ENCODE data around the gene ZNF74.

GRCh38 chr22:20430101-20430719 is 36.3 kb downstream of the ZNF74 start:
- TF ChIP-seq CTCF (IDR thresholded peaks at IDR 0.05), result no peak
- no peak for TF ChIP-seq POLR2A (IDR thresholded peaks at IDR 0.05)
- TF ChIP-seq POLR2AphosphoS5 (IDR thresholded peaks at IDR 0.05), result no peak
- TF ChIP-seq EP300 (IDR thresholded peaks at IDR 0.05), result no peak

Data from suprapubic skin (tissue), 4 donors.